Right lobe of liver (tissue), 4 donors: ENCODE results near the gene ARMH3.

Source experiments
- CTCF ChIP-seq, 4 donors: fragments of 200-600 bp in 3 of 4; fragments of 450-650 bp in 1 of 4; IDR thresholded peaks; one replicate each; pipeline versions ENCODE4 v1.5.1 to v1.8.0; 2016 to 2022; ENCODE audit warnings: antibody characterized with exemption in 4 of 4, mild to moderate bottlenecking in 2 of 4
- POLR2A ChIP-seq: fragments of 450-650 bp; IDR thresholded peaks from one replicate; pipeline ENCODE4 v1.6.1; 2017; ENCODE audit warnings: antibody characterized with exemption, mild to moderate bottlenecking
- donor health status: DM: no; HTN: no; CAD: no.
- donor health status: DM: no; HTN: no; CAD: no.
- donor health status: DM: no; HTN: yes; CAD: no.

DNA sequence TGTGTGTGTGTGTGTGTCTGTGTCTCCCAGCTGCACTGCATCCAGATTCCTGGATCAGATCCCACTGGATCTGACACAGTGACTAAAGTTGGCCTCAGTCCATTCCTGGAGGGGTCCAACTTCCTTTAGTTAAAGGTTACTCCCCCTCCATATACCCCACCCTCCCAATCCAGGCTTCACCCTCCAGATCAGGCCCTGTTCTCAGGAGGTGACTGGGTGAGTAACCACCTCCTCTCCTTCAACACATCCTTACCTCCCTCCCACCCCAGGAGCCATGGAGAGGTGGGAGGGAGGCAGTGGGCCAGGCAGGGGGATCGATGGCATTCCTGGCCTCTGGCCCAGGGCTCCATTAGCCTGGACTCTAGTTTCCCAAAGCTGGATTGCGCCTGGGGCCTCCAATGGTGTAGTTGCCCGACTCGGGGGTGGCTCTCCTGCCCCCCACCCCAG lies 223.6 kb downstream of the ARMH3 start:
- TF ChIP-seq CTCF (IDR thresholded peaks at IDR 0.05) (no peak), POLR2A (no peak)
